HG02588 (cell line): ENCODE data around the gene AGBL3.
A peak's percentile ranks its signal among the peaks of the same experiment; 100 is the strongest.
"Not testable (repeated sequence)": the region's sequence is repeated elsewhere in the genome, so short reads cannot be mapped to it uniquely, and the experiment has no call there.

ENCODE experiments used
- ATAC-seq: cut with Tn5 transposase; IDR thresholded peaks from one replicate; pipeline ENCODE4 v1.9.1; 2021; ENCODE audit warnings: mild to moderate bottlenecking, moderate library complexity; ENCODE audit not compliant: unreplicated experiment

Gene AGBL3

DNA sequence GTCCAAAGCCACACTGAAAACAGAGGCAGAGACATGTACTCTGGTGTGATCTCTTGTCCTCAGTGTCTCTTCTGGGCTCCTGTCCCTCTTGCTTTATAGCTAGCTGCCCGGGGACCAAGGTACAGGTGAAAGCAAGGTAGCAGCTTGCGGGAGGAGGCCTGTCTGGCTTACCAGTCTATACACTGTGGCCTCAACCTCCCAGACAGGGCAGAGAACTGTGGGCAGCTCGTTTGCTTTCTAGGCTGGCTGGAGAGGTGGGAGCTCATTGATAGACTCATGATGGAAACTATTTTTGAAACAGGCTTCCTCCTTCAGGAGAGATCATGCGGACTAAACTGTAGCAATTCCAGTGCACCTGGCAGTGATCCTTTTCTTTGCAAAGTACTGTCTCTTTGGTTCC, 179.6 kb downstream of the AGBL3 start:
- no peak for ATAC-seq

- no peak for ATAC-seq
Measured at GRCh38 chr7:135166338-135166990, 180.2 kb downstream of the AGBL3 start.

- ATAC-seq = no peak
Measured at GRCh38 chr7:135167365-135167917, 181.1 kb downstream of the AGBL3 start.

DNA sequence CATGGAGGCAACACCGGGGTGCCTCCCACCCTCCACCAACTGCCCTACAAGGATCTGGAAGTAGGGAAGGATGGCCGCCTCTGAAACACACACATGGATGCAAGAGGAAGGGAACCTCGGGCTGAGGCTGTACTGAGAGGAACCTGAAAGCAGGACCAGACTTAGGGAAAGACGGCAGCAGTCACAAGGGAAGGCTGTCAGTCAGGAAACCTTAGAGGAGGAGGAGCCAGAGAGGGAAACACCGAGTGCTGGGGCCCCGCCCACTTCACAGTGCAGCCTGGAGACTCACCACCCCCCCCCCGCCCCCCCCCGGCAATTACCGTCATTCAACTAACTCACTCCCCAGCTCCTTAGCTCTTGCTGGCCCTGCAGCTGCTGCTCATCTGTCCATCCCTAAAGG, 181.7 kb downstream of the AGBL3 start:
- no peak for ATAC-seq

GRCh38 chr7:135168489-135169140, 182.3 kb downstream of the AGBL3 start:
- ATAC-seq = no peak

DNA sequence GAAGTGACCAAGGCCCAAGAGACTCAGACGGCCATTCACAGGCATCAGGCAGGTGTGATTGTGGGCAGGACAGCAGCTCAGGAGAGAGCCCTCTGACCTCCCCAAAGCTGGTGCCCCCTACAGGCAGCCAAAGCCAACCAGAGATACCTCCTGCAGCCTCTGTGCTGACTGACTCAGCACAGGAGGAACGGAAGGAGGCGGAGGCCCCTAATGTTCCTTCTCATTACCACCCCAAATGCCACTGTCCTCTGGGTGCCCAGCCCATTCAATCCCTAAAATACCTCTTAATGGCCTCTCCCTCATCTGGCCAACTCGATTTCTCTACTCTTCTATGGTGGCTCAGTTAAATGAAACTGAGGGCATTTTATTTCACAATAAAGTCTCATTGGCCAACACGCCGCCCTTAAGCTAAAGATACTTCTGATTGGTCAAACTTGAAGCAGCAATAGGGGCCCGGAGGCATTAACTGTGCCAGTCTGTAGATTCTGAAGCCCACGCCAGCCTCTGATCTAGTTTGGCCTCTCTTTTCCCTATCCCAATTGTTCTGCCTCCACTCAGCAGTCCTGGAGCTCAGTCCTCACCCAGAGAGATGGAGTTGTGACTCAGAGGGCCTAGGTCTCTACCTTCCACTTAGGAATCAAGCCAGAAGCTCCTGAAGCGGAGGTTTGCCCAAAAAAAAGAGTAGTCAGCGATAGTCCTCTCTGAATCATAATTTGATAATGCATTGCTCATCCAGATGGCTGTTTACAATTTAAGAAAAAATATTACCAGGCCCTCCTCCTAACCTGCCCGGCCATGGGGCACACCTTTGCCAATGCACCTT, 183.0 kb downstream of the AGBL3 start:
- peak; percentile 35 for ATAC-seq

DNA sequence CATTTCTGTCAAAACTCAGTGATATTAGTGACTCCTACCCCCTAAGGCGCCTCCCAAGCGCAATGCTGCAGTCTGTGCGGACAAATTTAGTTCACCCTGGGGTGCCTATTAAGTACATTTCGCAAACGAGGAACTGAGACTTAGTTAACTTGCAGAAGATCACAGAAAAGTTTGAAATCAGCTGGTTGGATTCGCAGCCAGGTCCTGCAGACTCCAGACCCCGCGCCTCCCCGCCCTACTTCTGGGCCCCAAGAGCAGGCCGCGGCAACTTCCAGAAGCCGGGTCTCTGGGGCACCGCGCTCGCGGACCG, 183.6 kb downstream of the AGBL3 start:
- ATAC-seq = no peak

DNA sequence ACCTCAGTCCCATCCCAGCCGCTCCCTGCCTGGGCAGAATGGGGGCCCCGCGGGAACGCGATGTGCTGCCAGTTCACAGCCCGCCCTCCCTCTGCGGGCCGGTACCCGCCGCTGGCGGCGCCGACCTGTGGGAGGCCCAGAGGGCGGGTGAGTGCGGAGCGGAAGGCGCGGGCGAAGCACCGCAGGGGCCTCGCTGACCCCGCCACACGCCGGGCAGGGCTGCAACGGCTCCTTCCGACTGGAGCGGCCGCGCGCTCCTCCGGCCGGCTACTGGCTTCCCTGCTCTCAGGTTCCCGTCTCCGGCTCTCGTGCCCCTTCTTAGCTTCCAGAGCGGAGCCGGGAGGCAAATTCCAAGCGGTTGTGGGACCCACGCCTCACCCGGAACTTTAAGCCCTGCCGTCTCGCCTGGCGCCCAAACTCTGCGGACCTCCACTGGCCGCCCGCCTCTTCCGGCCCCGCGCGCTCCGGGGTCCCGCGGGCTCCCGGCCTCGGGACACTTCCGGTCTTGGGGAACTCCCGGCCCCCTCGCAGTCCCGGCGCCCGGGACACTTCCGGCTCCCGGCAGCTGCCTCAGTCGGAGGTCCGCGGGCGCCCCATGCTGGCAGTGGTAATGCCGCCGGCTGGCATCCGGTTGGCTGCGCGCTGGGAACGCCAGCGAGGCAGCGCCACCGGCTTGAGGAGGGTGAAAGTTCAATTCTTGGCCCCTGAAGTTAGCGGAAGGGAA, 184.1 kb downstream of the AGBL3 start, which contains the start of gene CYREN:
Gene CYREN, minus strand, starts transcription at position 434 of the 724 bp plus-strand sequence. CDS start 1,785 bp downstream, outside the sequence.
- ATAC-seq = peak; percentile 76

- peak; percentile 24 for ATAC-seq
Measured at GRCh38 chr7:135170998-135171481, 184.7 kb downstream of the AGBL3 start.

GRCh38 chr7:135171581-135172291, 185.4 kb downstream of the AGBL3 start:
- not testable (repeated sequence) for ATAC-seq

DNA sequence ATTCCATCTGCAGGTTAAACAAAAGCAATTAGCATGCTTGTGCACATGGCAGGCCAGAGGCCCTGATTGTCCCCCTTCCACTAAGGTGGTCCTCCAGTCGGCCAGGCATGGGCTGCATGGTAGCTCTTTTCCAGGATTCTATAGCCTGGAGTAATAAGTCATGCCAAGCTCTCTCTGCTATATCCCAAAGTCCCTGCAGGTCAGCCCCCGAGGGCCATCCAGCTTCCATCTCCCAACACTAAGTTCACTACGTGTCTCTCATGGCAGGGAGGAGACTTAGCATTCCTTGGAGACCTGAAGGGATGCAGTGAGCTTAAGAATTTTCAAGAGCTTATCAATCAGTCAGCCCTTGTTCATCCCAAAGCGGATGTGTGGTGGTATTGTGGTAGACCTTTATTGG, 187.6 kb downstream of the AGBL3 start:
- not testable (repeated sequence) for ATAC-seq

DNA sequence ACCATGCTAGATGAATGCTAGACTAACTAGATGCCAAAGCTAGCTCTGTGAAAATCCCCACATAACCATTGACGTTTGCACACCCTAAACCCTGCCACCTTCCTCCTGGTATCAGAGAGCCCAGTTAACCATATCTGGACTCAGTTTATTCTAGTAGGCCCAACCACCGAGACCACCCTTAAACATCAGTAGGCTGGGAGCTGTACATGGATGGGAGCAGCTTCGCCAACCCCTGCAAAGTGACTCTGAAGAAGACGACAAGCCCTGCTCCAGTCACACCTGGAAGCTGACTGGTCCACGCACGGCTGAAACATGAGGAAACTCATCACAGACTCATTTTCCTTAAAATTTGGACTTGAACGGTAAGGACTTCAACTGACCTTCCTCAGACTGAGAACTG, 188.6 kb downstream of the AGBL3 start:
- ATAC-seq = no peak

GRCh38 chr7:135175931-135176330, 189.6 kb downstream of the AGBL3 start:
- no peak for ATAC-seq

DNA sequence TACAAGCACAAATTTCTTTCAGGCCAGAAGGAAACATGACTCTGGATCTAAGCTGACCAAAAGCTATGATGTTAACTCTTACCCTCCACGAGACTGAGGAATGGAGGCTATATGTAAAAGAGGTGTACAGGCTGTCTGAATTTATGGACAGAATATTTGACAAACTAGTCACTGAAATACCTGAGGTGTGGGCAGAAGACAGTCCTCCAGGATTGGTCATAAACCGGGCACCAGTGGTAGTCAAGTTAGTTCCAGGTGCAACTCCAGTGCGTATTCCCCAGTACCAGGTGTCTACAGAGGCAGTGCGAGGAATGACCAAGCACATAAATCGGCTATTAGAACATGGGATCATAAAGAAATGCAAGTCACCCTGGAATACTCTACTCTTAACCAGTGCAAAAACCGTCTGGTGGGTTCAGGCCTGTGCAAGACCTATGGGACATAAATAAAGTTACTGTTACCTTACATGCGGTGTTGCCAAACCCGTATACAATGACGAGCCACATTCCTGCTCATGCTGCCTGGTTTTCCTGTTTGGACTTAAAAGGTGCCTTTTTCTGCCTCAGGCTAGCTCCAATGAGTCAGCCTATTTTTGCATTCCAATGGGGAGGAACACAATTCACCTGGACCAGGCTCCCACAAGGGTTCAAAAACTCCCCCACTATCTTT, 190.9 kb downstream of the AGBL3 start:
- ATAC-seq = no peak

DNA sequence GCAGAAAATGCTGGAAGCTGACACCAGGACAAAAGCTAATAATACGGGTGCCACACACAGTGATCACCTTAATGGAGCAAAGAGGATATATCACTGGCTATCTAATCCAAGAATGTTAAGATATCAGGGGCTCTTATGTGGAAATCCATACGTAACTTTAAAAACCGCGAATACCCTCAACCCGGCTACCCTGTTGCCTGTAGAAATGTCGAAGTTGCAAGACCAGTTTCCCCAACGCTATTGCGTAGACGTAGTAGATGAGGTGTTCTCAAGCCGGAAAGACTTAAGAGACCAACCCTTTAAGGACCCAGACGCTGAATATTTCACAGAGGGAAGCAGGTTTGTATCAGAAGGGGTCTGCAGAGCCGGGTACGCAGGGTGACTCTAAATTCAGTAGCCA, 192.1 kb downstream of the AGBL3 start:
- no peak for ATAC-seq

- no peak for ATAC-seq
Measured at GRCh38 chr7:135179321-135179925, 193.1 kb downstream of the AGBL3 start.

- no peak for ATAC-seq
Measured at GRCh38 chr7:135180122-135180521, 193.8 kb downstream of the AGBL3 start.

DNA sequence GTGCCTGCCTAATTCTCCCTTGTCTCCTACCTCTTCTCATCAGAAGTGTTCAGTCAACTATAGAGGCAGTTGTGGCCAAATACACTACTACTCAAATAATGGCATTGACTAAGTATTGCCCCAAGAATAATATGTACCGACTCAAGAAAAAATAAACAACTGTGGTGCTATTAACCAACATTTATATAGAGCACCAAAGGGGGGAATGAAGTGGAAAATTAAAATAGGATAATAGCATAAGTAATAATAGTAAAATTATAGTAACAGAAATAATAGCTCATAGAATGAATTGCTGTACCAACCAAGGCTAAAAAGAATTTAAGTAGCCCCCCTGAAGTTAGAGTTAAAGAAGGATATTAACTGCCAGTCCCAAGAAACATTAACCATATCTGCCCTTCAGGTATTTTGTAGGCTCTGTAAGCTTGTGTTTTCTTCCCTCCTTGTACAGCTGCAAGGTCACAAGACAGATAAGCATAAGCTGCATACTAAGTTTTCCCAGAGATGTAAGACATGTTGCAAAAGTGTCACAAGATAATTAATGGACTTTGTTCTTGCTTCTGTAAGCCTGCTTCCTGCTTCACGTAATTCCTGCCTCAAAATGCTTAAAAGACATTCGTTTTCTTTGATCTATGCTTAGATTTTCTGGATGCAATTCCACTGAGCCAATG, 195.1 kb downstream of the AGBL3 start:
- no peak for ATAC-seq
